Mesothelial cell of epicardium (in vitro differentiated cells): ENCODE results near the gene OR51V1. TPM values are rescaled to one million over a fixed set of nuclear protein-coding genes. Genes with fewer than 3 reads are reported as not detected.

ENCODE experiments used
- DNase-seq, 2 experiments: peaks; one replicate each; pipeline ENCODE4 v3.0.0; 2021; ENCODE audit warnings: low spot score in 2 of 2; ENCODE audit not compliant: unreplicated experiment in 2 of 2
- H3K27ac Mint-ChIP-seq: 2 replicates; pipeline ENCODE4 v1.8.0; 2021; ENCODE audit warnings: mixed read lengths
- H3K27me3 Mint-ChIP-seq: 2 replicates; pipeline ENCODE4 v1.8.0; 2021; ENCODE audit warnings: low read depth, mixed read lengths
- H3K36me3 Mint-ChIP-seq: 2 replicates; pipeline ENCODE4 v1.8.0; 2021; ENCODE audit warnings: mixed read lengths
- H3K4me1 Mint-ChIP-seq: 2 replicates; pipeline ENCODE4 v1.8.0; 2021; ENCODE audit warnings: mixed read lengths
- H3K4me3 Mint-ChIP-seq: 2 replicates; pipeline ENCODE4 v1.8.0; 2021; ENCODE audit warnings: mild to moderate bottlenecking, moderate library complexity, mixed read lengths
- H3K9me3 Mint-ChIP-seq: 2 replicates; pipeline ENCODE4 v1.8.0; 2021; ENCODE audit warnings: mixed read lengths
- total RNA-seq: library from RNA; stranded (reverse); gene quantifications from 3 replicates; pipeline ENCODE4 v1.2.1, GENCODE V29; 2021
- TF ChIP-seq, protein P1 (sequence below): fragments of 200-600 bp; sonication (generic); IDR thresholded peaks from one replicate; pipeline ENCODE4 v1.5.0; 2021; ENCODE audit warnings: antibody characterized with exemption; ENCODE audit not compliant: unreplicated experiment

The OR51V1 gene
- total RNA-seq, 1 donor from 2014 or later = not detected

- H3K4me3 Mint-ChIP-seq = no peak overlapping the region
- H3K9me3 Mint-ChIP-seq = no peaks in the 10 kb centered on the region
- peaks cover 7% of the 10 kb centered on the region for H3K4me1 Mint-ChIP-seq
- no peak for DNase-seq
- no peak overlapping the region for H3K27ac Mint-ChIP-seq
- TF ChIP-seq, protein P1, sequence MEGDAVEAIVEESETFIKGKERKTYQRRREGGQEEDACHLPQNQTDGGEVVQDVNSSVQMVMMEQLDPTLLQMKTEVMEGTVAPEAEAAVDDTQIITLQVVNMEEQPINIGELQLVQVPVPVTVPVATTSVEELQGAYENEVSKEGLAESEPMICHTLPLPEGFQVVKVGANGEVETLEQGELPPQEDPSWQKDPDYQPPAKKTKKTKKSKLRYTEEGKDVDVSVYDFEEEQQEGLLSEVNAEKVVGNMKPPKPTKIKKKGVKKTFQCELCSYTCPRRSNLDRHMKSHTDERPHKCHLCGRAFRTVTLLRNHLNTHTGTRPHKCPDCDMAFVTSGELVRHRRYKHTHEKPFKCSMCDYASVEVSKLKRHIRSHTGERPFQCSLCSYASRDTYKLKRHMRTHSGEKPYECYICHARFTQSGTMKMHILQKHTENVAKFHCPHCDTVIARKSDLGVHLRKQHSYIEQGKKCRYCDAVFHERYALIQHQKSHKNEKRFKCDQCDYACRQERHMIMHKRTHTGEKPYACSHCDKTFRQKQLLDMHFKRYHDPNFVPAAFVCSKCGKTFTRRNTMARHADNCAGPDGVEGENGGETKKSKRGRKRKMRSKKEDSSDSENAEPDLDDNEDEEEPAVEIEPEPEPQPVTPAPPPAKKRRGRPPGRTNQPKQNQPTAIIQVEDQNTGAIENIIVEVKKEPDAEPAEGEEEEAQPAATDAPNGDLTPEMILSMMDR = no peak
- H3K36me3 Mint-ChIP-seq = no peaks in the 10 kb centered on the region
- peaks cover 15% of the 10 kb centered on the region for H3K27me3 Mint-ChIP-seq
Observed at GRCh38 chr11:5240056-5240455, 39.6 kb upstream of the OR51V1 start.

DNA sequence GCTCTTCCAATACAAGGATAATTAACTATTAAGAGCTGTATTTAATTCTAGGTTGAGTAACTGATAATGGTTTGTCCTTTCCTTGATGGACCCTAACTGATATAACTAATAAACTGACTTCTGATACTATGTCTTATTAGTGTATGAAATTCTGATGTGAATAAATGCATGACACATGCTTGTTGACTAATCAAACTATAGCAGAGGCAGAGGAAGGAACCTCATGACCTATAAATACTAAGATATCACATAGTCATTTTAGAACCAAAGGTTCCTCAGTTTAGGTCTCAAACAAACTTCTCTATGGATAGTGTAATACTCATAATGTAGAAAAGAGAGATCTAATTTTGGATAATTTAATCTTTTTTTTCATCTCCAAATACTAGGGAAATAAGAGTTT lies 38.6 kb upstream of the OR51V1 start:
- Mint-ChIP-seq H3K27ac (no peak overlapping the region), H3K9me3 (no peaks in the 10 kb centered on the region), H3K4me3 (no peak overlapping the region), H3K27me3 (peaks cover 15% of the 10 kb centered on the region), H3K4me1 (peaks cover 6% of the 10 kb centered on the region), H3K36me3 (no peaks in the 10 kb centered on the region)
- TF ChIP-seq, protein P1 = no peak
- DNase-seq = no peak

GRCh38 chr11:5238486-5238885 lies 38.0 kb upstream of the OR51V1 start:
- no peak overlapping the region for H3K27ac Mint-ChIP-seq
- no peaks in the 10 kb centered on the region for H3K36me3 Mint-ChIP-seq
- DNase-seq = no peak
- peaks cover 15% of the 10 kb centered on the region for H3K27me3 Mint-ChIP-seq
- TF ChIP-seq, protein P1 = no peak
- peaks cover 6% of the 10 kb centered on the region for H3K4me1 Mint-ChIP-seq
- H3K9me3 Mint-ChIP-seq = no peaks in the 10 kb centered on the region
- H3K4me3 Mint-ChIP-seq = no peak overlapping the region

- Mint-ChIP-seq H3K27me3 (peaks cover 15% of the 10 kb centered on the region), H3K9me3 (no peaks in the 10 kb centered on the region), H3K4me3 (no peak overlapping the region), H3K27ac (no peak overlapping the region), H3K36me3 (no peaks in the 10 kb centered on the region), H3K4me1 (peaks cover 6% of the 10 kb centered on the region)
- no peak for DNase-seq
- TF ChIP-seq, protein P1 = no peak
Observed at GRCh38 chr11:5237420-5237819, 36.9 kb upstream of the OR51V1 start.

DNA sequence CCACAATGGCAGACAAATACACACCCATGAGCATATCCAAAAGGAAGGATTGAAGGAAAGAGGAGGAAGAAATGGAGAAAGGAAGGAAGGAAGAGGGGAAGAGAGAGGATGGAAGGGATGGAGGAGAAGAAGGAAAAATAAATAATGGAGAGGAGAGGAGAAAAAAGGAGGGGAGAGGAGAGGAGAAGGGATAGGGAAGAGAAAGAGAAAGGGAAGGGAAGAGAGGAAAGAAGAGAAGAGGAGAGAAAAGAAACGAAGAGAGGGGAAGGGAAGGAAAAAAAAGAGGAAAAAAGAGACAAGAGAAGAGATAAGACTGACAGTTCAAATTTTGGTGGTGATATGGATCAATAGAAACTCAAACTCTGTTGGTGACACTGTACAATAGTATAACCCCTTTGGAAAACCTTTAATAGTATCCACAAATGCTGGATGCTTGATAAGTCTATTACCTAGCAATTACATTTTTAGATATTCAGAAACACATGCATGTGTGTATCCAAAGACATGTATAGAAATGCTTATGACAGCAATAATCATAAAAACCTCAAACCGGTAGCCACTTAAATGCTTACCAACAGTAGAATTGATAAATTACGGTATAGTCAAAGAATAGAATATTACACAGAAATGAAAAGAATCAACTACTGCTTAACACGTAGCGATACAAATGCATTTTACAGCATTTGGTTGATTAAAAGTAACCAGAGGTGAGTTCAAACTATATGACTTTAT lies 35.0 kb upstream of the OR51V1 start:
- no peaks in the 10 kb centered on the region for H3K36me3 Mint-ChIP-seq
- no peak overlapping the region for H3K4me3 Mint-ChIP-seq
- H3K9me3 Mint-ChIP-seq = no peaks in the 10 kb centered on the region
- TF ChIP-seq, protein P1 = no peak
- peaks cover 14% of the 10 kb centered on the region for H3K27me3 Mint-ChIP-seq
- H3K4me1 Mint-ChIP-seq = peaks cover 6% of the 10 kb centered on the region
- H3K27ac Mint-ChIP-seq = no peak overlapping the region
- DNase-seq = no peak
